ENCODE data around the gene GPC6. TPM values are rescaled to one million over a fixed set of nuclear protein-coding genes. Genes with fewer than 3 reads are reported as not detected.

GPC6 gene
- polyA plus RNA-seq, 2 of the 4 experiments (the other 2 are of a cell fraction), result 8.0 to 14.4 TPM

DNA sequence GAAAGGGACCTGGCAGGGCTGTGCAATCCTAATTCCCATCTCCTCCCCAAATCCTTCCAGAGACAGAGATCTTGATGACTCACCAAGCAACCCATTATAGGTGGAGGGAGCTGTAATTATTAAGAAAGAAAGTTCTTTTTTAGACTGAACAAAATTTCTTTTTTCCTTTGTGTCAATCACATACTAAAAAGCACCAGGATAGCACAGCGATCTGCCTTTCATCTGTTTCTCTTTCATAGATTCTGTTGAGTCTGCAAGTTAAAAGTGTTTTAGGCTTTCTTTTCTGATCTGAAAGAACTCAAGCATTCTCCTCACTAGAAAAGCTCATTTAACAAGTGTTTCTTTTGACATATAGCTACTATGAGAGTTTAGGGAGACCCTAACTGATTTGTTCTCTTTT is 1030.1 kb downstream of the GPC6 start:
- 66% methylated on average over 1 of the region's 1 CpG for WGBS (ENCODE audit: missing lambda C conversion rate)
- H3K4me3 ChIP-seq, result no peak overlapping the region
- ATAC-seq, result no peak
- no peak overlapping the region for H3K4me2 ChIP-seq
- ChIA-PET CTCF (interaction anchor here (1.0 kb wide), 1 partner anchor 58 kb away, joined by 3 read pairs; no protein-coding TSS in a partner anchor), POLR2A (no interaction called here)
- TF ChIP-seq, protein P1, sequence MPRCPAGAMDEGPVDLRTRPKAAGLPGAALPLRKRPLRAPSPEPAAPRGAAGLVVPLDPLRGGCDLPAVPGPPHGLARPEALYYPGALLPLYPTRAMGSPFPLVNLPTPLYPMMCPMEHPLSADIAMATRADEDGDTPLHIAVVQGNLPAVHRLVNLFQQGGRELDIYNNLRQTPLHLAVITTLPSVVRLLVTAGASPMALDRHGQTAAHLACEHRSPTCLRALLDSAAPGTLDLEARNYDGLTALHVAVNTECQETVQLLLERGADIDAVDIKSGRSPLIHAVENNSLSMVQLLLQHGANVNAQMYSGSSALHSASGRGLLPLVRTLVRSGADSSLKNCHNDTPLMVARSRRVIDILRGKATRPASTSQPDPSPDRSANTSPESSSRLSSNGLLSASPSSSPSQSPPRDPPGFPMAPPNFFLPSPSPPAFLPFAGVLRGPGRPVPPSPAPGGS (IDR thresholded peaks at IDR 0.05), result no peak
- TF ChIP-seq, protein P2, sequence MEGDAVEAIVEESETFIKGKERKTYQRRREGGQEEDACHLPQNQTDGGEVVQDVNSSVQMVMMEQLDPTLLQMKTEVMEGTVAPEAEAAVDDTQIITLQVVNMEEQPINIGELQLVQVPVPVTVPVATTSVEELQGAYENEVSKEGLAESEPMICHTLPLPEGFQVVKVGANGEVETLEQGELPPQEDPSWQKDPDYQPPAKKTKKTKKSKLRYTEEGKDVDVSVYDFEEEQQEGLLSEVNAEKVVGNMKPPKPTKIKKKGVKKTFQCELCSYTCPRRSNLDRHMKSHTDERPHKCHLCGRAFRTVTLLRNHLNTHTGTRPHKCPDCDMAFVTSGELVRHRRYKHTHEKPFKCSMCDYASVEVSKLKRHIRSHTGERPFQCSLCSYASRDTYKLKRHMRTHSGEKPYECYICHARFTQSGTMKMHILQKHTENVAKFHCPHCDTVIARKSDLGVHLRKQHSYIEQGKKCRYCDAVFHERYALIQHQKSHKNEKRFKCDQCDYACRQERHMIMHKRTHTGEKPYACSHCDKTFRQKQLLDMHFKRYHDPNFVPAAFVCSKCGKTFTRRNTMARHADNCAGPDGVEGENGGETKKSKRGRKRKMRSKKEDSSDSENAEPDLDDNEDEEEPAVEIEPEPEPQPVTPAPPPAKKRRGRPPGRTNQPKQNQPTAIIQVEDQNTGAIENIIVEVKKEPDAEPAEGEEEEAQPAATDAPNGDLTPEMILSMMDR (IDR thresholded peaks at IDR 0.05), result no peak
- no peak for TF ChIP-seq JUN (IDR thresholded peaks at IDR 0.05)
- H3K9me3 ChIP-seq, result no peaks in the 10 kb centered on the region
- no peak for DNase-seq (ENCODE audit: low read depth in 1 of 2, low spot score in 1 of 2)
- no peak overlapping the region for H3K27ac ChIP-seq
- H3K4me1 ChIP-seq, result no peaks in the 10 kb centered on the region
- no peak for FAIRE-seq

DNA sequence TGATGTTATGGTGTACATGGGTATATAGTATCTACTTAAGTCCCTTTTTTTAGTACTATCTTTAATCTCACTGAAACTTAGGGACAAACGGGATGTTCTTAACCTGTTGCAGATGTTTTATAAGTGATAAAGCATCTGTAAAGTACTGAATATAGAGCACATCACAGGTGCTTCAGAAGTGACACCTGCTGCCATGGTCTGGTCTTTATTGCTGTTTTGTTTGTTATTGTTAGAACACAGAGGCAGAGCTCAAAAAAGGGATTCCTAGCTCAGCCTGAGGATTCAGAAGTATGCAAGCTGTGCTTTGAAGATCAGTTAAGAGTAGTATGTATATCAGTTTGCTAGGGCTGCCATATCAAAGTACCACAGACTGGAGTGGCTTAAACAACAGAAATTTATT is 1033.4 kb downstream of the GPC6 start:
- Histone ChIP-seq H3K4me1 (no peaks in the 10 kb centered on the region), H3K9me3 (no peaks in the 10 kb centered on the region), H3K4me3 (no peak overlapping the region), H3K27ac (no peak overlapping the region), H3K4me2 (no peak overlapping the region)
- ChIA-PET POLR2A (no interaction called here), CTCF (no interaction called here)
- ATAC-seq, result no peak
- FAIRE-seq, result no peak
- 72% methylated on average over 1 of the region's 1 CpG for WGBS (ENCODE audit: missing lambda C conversion rate)
- TF ChIP-seq HOXA7 (CRISPR knock-in tag; IDR thresholded peaks at IDR 0.05) (no peak), ZC3H11A (IDR thresholded peaks at IDR 0.05) (no peak), CEBPB (IDR thresholded peaks at IDR 0.05) (no peak), MYC (IDR thresholded peaks at IDR 0.05; ENCODE audit: borderline replicate concordance, low read length) (no peak), CHD4 (IDR thresholded peaks at IDR 0.05; ENCODE audit: borderline replicate concordance) (no peak), TP53 (CRISPR knock-in tag; IDR thresholded peaks at IDR 0.05) (no peak), KDM5A (IDR thresholded peaks at IDR 0.05) (no peak), EP300 (IDR thresholded peaks at IDR 0.05) (no peak), NPAS2 (CRISPR knock-in tag; IDR thresholded peaks at IDR 0.05; ENCODE audit: borderline replicate concordance) (no peak), PHF8 (IDR thresholded peaks at IDR 0.05; ENCODE audit: borderline replicate concordance, low read depth) (no peak), EHMT2 (IDR thresholded peaks at IDR 0.05; ENCODE audit: low read depth) (no peak), ZSCAN20 (CRISPR knock-in tag; IDR thresholded peaks at IDR 0.05) (no peak), ESRRA (IDR thresholded peaks at IDR 0.05; ENCODE audit: borderline replicate concordance, low read length) (no peak), NR3C1 (IDR thresholded peaks at IDR 0.05) (no peak), RNF2 (IDR thresholded peaks at IDR 0.05; ENCODE audit: borderline replicate concordance, low read depth) (no peak), MAZ (IDR thresholded peaks at IDR 0.05; ENCODE audit: borderline replicate concordance, low read depth, low read length) (no peak), FOSB (CRISPR knock-in tag; IDR thresholded peaks at IDR 0.05) (no peak)
- TF ChIP-seq, protein P1 (IDR thresholded peaks at IDR 0.05), result no peak
- TF ChIP-seq, protein P3, sequence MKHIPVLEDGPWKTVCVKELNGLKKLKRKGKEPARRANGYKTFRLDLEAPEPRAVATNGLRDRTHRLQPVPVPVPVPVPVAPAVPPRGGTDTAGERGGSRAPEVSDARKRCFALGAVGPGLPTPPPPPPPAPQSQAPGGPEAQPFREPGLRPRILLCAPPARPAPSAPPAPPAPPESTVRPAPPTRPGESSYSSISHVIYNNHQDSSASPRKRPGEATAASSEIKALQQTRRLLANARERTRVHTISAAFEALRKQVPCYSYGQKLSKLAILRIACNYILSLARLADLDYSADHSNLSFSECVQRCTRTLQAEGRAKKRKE (CRISPR knock-in tag; IDR thresholded peaks at IDR 0.05; ENCODE audit: low read depth), result no peak
- no peak for DNase-seq (ENCODE audit: low read depth in 1 of 2, low spot score in 1 of 2)

Measured in A549 (cell line).